HG02798 (cell line): ENCODE measurements around the gene UNKL.

Source experiments
- ATAC-seq: cut with Tn5 transposase; IDR thresholded peaks from one replicate; pipeline ENCODE4 v1.9.1; 2021; ENCODE audit warnings: mild to moderate bottlenecking; ENCODE audit not compliant: unreplicated experiment, poor library complexity

The UNKL gene

GRCh38 chr16:1315081-1316032 is 99.1 kb downstream of the UNKL start:
- ATAC-seq: no peak

- no peak for ATAC-seq
Observed at GRCh38 chr16:1314399-1315068, 100.0 kb downstream of the UNKL start.

DNA sequence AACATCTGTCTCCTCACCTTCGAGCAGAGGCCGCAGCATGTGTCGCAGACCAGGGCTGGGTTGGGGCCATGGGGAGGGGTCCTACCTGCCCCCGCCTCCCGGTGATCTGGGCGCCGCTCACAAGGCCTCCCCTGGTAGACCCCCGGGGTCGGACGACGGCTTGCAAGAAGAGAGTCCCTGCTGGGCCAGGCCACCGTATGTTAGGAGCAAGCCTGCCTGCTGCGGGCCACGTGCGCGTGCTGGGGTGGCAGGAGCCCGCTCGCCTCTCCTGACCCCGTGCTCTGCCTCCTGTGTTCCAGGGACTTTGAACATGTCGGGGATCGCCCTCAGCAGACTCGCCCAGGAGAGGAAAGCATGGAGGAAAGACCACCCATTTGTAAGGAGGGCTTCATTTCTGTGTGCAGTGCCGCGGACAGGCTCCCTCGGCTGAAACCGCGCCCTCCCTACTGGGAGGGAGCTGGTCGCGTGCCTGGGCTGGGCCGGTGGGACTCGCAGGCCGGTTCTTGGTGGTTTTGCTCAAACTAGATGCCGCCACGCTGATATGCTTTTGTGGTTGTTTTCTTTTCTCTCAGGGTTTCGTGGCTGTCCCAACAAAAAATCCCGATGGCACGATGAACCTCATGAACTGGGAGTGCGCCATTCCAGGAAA is 100.7 kb downstream of the UNKL start:
- ATAC-seq: no peak
